ENCODE results near the gene GATAD2B. TPM values are rescaled to one million over a fixed set of nuclear protein-coding genes. Genes with fewer than 3 reads are reported as not detected.

Gene GATAD2B
- total and polyA plus RNA-seq, 4 donors: 4.6 to 41.7 (median 13.4) TPM

GRCh38 chr1:153798468-153798780, 124.3 kb downstream of the GATAD2B start:
- H3K4me3 ChIP-seq: no peak overlapping the region
- H3K27me3 ChIP-seq (ENCODE audit: control insufficient read depth in 3 of 3, insufficient read depth in 3 of 3, low read length in 2 of 3): no peaks in the 10 kb centered on the region
- DNase-seq (no peak), ATAC-seq (ENCODE audit: insufficient read depth, low FRiP score) (no peak)
- TF ChIP-seq CTCF (IDR thresholded peaks at IDR 0.05; ENCODE audit: control extremely low read depth, extremely low read depth): no peak
- no peak overlapping the region for H3K27ac ChIP-seq (ENCODE audit: low read depth in 1 of 2, low read length in 1 of 2)
- no peak overlapping the region for H3K9ac ChIP-seq (ENCODE audit: insufficient read depth in 1 of 2, low read length in 2 of 2)
- H3K9me3 ChIP-seq (ENCODE audit: control insufficient read depth in 4 of 4, insufficient read depth in 3 of 4, low read length in 3 of 4): no peaks in the 10 kb centered on the region
- 77 to 88% methylated on average over 3 of the region's 3 CpGs for WGBS, 2 donors
- peaks cover 0 to under 1% (median 0%) of the 10 kb centered on the region in 4 donors for H3K36me3 ChIP-seq (ENCODE audit: control insufficient read depth in 4 of 4, insufficient read depth in 4 of 4, low read length in 4 of 4)
- H3K4me1 ChIP-seq (ENCODE audit: control insufficient read depth in 5 of 5, insufficient read depth in 5 of 5, low read length in 5 of 5): peaks cover 0 to 1% (median 0%) of the 10 kb centered on the region in 5 donors

GRCh38 chr1:153796786-153797659, 125.7 kb downstream of the GATAD2B start:
- WGBS, 2 donors: 58 to 67% methylated on average over 26 of the region's 26 CpGs
- DNase-seq (peak; percentile 63 to 70 (median 65)), ATAC-seq (ENCODE audit: insufficient read depth, low FRiP score) (peak; percentile 67)
- Histone ChIP-seq H3K27ac (ENCODE audit: low read depth in 1 of 2, low read length in 1 of 2) (no peak overlapping the region), H3K27me3 (ENCODE audit: control insufficient read depth in 3 of 3, insufficient read depth in 3 of 3, low read length in 2 of 3) (no peaks in the 10 kb centered on the region), H3K9ac (ENCODE audit: insufficient read depth in 1 of 2, low read length in 2 of 2) (no peak overlapping the region), H3K9me3 (ENCODE audit: control insufficient read depth in 4 of 4, insufficient read depth in 3 of 4, low read length in 3 of 4) (no peaks in the 10 kb centered on the region), H3K4me3 (no peak overlapping the region), H3K36me3 (ENCODE audit: control insufficient read depth in 4 of 4, insufficient read depth in 4 of 4, low read length in 4 of 4) (no peaks in the 10 kb centered on the region), H3K4me1 (ENCODE audit: control insufficient read depth in 5 of 5, insufficient read depth in 5 of 5, low read length in 5 of 5) (no peaks in the 10 kb centered on the region)
- TF ChIP-seq CTCF (IDR thresholded peaks at IDR 0.05; ENCODE audit: control extremely low read depth, extremely low read depth): peak; percentile 84

- DNase-seq (no peak), ATAC-seq (ENCODE audit: insufficient read depth, low FRiP score) (no peak)
- no peak overlapping the region for H3K27ac ChIP-seq (ENCODE audit: low read depth in 1 of 2, low read length in 1 of 2)
- no peaks in the 10 kb centered on the region for H3K27me3 ChIP-seq (ENCODE audit: control insufficient read depth in 3 of 3, insufficient read depth in 3 of 3, low read length in 2 of 3)
- peaks cover 0 to 7% (median 2%) of the 10 kb centered on the region in 5 donors for H3K4me1 ChIP-seq (ENCODE audit: control insufficient read depth in 5 of 5, insufficient read depth in 5 of 5, low read length in 5 of 5)
- no peak overlapping the region for H3K9ac ChIP-seq (ENCODE audit: insufficient read depth in 1 of 2, low read length in 2 of 2)
- TF ChIP-seq CTCF (IDR thresholded peaks at IDR 0.05; ENCODE audit: control extremely low read depth, extremely low read depth): no peak
- 82 to 97% methylated on average over 9 of the region's 9 CpGs for WGBS, 2 donors
- no peaks in the 10 kb centered on the region for H3K9me3 ChIP-seq (ENCODE audit: control insufficient read depth in 4 of 4, insufficient read depth in 3 of 4, low read length in 3 of 4)
- H3K36me3 ChIP-seq (ENCODE audit: control insufficient read depth in 4 of 4, insufficient read depth in 4 of 4, low read length in 4 of 4): no peaks in the 10 kb centered on the region
- H3K4me3 ChIP-seq: no peak overlapping the region
These were observed 126.6 kb downstream of the GATAD2B start for GRCh38 chr1:153795934-153796785.

All from lung (tissue), 12 donors.